Measurements from ENCODE around the gene FTCDNL1. TPM values are rescaled to one million over a fixed set of nuclear protein-coding genes. Genes with fewer than 3 reads are reported as not detected.

Gene FTCDNL1
- total and polyA plus RNA-seq, 2 of the 13 experiments (the other 11 are each of a cell fraction or from before 2014, with no cell fraction given) = 0.98 to 1.4 TPM

DNA sequence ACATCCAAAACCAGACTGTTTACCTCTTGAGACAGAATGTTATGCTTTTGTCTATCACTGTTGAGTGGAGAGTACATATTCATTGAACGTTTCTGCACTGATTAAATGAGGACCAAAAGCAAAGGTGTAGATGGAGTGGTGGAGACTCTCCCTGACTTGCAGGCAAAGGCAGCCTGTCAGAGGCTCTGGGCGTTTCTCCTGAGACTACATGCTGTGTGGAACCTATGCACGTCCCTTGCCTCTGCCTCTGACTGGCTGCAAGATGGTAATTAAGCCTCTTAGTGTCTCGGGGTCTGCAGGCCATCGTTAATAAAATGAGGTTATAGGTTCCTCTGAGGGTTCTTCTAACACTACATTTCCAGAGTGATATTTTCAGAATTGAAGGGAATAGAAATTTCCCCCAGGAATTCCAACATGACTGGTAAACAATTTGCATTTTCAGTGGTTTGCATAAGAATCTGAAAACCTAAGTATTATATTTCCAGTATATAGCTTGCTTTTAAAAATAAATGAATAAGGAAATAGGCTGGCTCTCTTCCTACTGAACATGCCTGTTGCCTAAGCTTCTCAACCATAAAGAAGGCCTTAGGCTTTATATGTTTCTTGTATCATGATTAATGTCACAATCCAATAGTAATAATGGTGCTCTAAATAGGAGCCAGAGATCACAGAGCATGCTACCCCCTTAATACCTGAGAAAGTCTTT, 107.4 kb downstream of the FTCDNL1 start (continued):
- TF ChIP-seq, protein P1, sequence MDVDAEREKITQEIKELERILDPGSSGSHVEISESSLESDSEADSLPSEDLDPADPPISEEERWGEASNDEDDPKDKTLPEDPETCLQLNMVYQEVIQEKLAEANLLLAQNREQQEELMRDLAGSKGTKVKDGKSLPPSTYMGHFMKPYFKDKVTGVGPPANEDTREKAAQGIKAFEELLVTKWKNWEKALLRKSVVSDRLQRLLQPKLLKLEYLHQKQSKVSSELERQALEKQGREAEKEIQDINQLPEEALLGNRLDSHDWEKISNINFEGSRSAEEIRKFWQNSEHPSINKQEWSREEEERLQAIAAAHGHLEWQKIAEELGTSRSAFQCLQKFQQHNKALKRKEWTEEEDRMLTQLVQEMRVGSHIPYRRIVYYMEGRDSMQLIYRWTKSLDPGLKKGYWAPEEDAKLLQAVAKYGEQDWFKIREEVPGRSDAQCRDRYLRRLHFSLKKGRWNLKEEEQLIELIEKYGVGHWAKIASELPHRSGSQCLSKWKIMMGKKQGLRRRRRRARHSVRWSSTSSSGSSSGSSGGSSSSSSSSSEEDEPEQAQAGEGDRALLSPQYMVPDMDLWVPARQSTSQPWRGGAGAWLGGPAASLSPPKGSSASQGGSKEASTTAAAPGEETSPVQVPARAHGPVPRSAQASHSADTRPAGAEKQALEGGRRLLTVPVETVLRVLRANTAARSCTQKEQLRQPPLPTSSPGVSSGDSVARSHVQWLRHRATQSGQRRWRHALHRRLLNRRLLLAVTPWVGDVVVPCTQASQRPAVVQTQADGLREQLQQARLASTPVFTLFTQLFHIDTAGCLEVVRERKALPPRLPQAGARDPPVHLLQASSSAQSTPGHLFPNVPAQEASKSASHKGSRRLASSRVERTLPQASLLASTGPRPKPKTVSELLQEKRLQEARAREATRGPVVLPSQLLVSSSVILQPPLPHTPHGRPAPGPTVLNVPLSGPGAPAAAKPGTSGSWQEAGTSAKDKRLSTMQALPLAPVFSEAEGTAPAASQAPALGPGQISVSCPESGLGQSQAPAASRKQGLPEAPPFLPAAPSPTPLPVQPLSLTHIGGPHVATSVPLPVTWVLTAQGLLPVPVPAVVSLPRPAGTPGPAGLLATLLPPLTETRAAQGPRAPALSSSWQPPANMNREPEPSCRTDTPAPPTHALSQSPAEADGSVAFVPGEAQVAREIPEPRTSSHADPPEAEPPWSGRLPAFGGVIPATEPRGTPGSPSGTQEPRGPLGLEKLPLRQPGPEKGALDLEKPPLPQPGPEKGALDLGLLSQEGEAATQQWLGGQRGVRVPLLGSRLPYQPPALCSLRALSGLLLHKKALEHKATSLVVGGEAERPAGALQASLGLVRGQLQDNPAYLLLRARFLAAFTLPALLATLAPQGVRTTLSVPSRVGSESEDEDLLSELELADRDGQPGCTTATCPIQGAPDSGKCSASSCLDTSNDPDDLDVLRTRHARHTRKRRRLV (CRISPR knock-in tag; IDR thresholded peaks at IDR 0.05) = no peak
- TF ChIP-seq ZNF761 (CRISPR knock-in tag; conservative IDR thresholded peaks at IDR 0.05) = no peak
- TF ChIP-seq ZNF317 (CRISPR knock-in tag; IDR thresholded peaks at IDR 0.05) = no peak
- TF ChIP-seq MBD4 (IDR thresholded peaks at IDR 0.05; ENCODE audit: borderline replicate concordance, low read length) = no peak
- TF ChIP-seq, protein P2, sequence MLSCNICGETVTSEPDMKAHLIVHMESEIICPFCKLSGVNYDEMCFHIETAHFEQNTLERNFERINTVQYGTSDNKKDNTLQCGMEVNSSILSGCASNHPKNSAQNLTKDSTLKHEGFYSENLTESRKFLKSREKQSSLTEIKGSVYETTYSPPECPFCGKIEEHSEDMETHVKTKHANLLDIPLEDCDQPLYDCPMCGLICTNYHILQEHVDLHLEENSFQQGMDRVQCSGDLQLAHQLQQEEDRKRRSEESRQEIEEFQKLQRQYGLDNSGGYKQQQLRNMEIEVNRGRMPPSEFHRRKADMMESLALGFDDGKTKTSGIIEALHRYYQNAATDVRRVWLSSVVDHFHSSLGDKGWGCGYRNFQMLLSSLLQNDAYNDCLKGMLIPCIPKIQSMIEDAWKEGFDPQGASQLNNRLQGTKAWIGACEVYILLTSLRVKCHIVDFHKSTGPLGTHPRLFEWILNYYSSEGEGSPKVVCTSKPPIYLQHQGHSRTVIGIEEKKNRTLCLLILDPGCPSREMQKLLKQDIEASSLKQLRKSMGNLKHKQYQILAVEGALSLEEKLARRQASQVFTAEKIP (CRISPR knock-in tag; IDR thresholded peaks at IDR 0.05; ENCODE audit: borderline replicate concordance) = no peak
- no peak for TF ChIP-seq ZFP41 (CRISPR knock-in tag; IDR thresholded peaks at IDR 0.05; ENCODE audit: borderline replicate concordance)
- TF ChIP-seq SCMH1 (CRISPR knock-in tag; IDR thresholded peaks at IDR 0.05; ENCODE audit: borderline replicate concordance) = no peak
- TF ChIP-seq ZBTB8A (CRISPR knock-in tag; IDR thresholded peaks at IDR 0.05; ENCODE audit: borderline replicate concordance, low read depth) = no peak
- TF ChIP-seq ZNF746 (CRISPR knock-in tag; IDR thresholded peaks at IDR 0.05) = no peak
- TF ChIP-seq ZBTB7B (CRISPR knock-in tag; IDR thresholded peaks at IDR 0.05) = no peak
